HepG2 (cell line): ENCODE data around the gene GHR.

Experiments used
- GABPA ChIP-seq, 2 experiments: IDR thresholded peaks; 2 replicates each; pipeline ENCODE4 v1.6.1; 2011 to 2016; ENCODE audit warnings: low read depth in 2 of 2, low read length in 1 of 2, missing biosample characterization in 1 of 2, missing genetic modification characterization in 1 of 2
- KDM1A ChIP-seq: IDR thresholded peaks from 2 replicates; pipeline ENCODE4 v1.6.1; 2016; ENCODE audit warnings: missing compliant biosample characterization
- ZBTB44 ChIP-seq: sonication (generic); formaldehyde crosslinking; IDR thresholded peaks from 2 replicates; pipeline ENCODE4 v1.4.0; 2020; ENCODE audit warnings: missing genetic modification reagents
- ZNF12 ChIP-seq: sonication (generic); formaldehyde crosslinking; IDR thresholded peaks from 2 replicates; pipeline ENCODE4 v1.5.0; 2020; ENCODE audit warnings: missing genetic modification reagents

- TF ChIP-seq GABPA (IDR thresholded peaks at IDR 0.05; ENCODE audit: low read depth, low read length), result no peak
- TF ChIP-seq GABPA (CRISPR knock-in tag; IDR thresholded peaks at IDR 0.05; ENCODE audit: low read depth), result no peak
- TF ChIP-seq ZBTB44 (CRISPR knock-in tag), result no peak
- TF ChIP-seq KDM1A (CRISPR knock-in tag), result no peak
- no peak for TF ChIP-seq ZNF12 (CRISPR knock-in tag)
Measured at GRCh38 chr5:42555010-42555409, 131.8 kb downstream of the GHR start.
